Mammary epithelial cell (primary cell): ENCODE results near the gene CLEC16A.

Experiments
- EZH2 ChIP-seq: IDR thresholded peaks from 2 replicates; pipeline ENCODE4 v1.6.1; 2012; ENCODE audit warnings: low read length, inconsistent platforms, borderline replicate concordance
- TF ChIP-seq, protein P1 (sequence below), 2 donors: IDR thresholded peaks in 1 of 2; conservative IDR thresholded peaks in 1 of 2; 2 replicates each; pipeline ENCODE4 v1.5.1; 2011 to 2012; ENCODE audit warnings: inconsistent platforms in 2 of 2, low read length in 2 of 2, mild to moderate bottlenecking in 2 of 2, control low read depth in 1 of 2, low read depth in 1 of 2; ENCODE audit not compliant: insufficient read depth in 1 of 2; ENCODE audit errors: extremely low read depth in 1 of 2

DNA sequence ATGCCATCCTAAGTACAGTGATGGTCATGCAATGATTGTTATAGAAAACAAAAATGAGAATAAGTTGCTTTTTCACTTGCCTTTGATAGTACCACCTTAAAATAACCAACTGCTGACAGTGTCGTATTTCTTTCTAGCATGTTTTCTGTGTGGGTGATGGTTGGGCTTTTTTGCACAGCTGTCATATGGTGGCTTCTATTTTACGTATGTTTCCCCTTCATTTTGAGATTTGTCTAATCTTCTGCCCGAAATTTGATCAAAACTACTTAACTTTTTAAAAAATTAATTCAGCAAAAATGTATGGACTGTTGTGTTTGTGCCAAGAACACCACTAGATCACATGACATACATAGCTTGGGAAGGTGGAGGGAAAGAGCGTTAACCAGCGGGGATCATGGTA lies 90.7 kb downstream of the CLEC16A start:
- TF ChIP-seq, protein P1, sequence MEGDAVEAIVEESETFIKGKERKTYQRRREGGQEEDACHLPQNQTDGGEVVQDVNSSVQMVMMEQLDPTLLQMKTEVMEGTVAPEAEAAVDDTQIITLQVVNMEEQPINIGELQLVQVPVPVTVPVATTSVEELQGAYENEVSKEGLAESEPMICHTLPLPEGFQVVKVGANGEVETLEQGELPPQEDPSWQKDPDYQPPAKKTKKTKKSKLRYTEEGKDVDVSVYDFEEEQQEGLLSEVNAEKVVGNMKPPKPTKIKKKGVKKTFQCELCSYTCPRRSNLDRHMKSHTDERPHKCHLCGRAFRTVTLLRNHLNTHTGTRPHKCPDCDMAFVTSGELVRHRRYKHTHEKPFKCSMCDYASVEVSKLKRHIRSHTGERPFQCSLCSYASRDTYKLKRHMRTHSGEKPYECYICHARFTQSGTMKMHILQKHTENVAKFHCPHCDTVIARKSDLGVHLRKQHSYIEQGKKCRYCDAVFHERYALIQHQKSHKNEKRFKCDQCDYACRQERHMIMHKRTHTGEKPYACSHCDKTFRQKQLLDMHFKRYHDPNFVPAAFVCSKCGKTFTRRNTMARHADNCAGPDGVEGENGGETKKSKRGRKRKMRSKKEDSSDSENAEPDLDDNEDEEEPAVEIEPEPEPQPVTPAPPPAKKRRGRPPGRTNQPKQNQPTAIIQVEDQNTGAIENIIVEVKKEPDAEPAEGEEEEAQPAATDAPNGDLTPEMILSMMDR (conservative IDR thresholded peaks at IDR 0.05 in 1 of 2, IDR thresholded peaks at IDR 0.05 in 1 of 2; ENCODE audit: extremely low read depth in 1 of 2, insufficient read depth in 1 of 2, low read depth in 1 of 2, low read length in 2 of 2), result no peak
- TF ChIP-seq EZH2, result no peak
